ENCODE results near the gene TTC4.

TTC4 gene

GRCh38 chr1:54706419-54706818 is 9.2 kb upstream of the TTC4 start:
- DNase-seq: no peak

GRCh38 chr1:54708385-54708784 is 7.3 kb upstream of the TTC4 start:
- no peak for DNase-seq

- no peak for DNase-seq
These were observed 5.9 kb upstream of the TTC4 start for GRCh38 chr1:54709547-54710292.

DNA sequence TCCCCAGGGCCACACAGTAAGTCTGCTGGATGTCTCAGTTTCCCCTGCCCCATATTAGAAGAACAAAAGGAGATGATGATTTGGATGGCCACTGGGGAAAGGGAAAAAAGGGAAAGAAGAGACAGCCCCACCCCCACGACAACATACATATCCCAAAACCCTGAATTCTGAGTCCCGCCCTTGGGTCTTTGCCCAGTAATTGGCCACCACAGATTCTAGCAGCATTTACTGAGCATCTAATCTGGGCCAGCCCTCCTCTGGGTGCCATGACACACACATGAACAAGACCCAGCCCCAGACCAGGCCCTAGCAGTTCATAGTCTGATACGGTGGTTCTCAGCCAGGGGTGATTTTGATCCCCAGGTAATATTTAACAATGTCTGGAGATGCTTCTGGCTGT is 5.2 kb upstream of the TTC4 start:
- no peak for DNase-seq

- no peak for DNase-seq
These were observed 4.8 kb upstream of the TTC4 start for GRCh38 chr1:54710841-54711240.

- no peak for DNase-seq
These were observed 4.1 kb upstream of the TTC4 start for GRCh38 chr1:54711536-54711935.

DNA sequence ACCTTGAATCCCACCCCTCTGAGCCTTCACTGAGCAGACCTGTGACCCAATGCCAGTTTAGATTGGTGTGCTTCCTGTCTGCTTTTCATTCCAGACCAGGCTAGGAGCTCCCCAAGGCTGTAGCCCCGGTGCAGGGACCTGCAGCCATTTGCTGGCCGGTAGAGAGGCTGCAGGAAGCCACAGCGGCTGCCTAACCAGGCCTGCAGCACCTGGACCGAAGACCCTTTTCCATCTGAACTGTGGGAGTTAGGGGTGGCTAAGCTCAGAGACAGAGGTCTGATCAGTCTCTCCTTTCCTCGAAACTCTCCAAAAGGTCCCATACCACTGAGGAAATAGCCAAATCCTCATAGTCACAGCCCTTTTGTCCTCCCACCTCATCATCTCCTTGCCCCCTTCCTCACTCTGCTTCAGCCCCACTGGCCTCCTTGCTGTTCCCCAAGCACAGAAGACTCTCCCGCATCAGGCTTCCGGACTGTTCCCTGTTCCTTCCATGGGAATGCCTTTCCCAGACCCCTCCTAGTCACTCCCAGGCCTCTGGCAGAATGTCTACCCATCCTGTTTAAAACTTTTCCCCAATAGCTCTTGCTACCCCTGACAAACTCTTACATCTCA is 674 bp upstream of the TTC4 start:
- no peak for DNase-seq

- DNase-seq: peak; percentile 70
These were observed 812 bp downstream of the TTC4 start for GRCh38 chr1:54716299-54717047.

DNA sequence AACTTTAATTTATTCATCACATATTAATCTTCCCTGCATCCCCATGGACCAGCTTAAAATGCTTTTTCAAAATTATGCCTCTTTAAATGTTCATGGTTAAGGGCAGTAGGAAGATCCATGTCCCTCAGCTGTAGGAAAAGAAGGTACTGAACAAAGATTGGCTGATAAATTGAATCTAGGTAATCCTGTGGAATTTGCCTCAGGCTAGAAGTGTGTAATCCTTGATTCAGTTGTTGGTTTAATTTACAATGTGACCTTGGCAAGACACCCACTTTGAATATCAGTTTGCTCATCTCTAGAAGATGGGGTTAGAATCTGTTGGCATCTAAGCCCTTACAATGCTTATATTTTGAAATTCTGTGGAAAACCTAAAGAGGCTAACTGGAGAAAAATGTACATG is 6.1 kb downstream of the TTC4 start:
- no peak for DNase-seq

- no peak for DNase-seq
These were observed 8.3 kb downstream of the TTC4 start for GRCh38 chr1:54723985-54724384.

DNA sequence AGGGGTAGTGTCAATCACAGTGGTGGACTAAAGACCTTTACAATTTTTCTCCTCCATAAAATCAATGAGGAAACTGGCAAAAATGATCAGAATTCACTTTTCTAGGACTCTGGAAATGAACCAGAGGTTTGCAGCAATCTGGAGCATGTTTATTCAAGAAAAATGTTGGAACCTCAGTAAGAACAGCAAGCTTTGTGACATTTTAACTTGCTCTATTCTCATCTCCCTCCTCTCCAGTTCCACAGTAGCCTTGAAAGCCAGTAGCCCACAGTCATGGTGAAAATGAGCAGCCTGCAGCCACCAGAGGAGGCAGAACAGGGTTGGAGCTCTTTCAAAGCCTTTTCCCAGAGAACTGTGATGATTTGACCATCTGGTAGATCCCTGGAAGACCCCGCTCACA is 9.1 kb downstream of the TTC4 start:
- DNase-seq: no peak

- no peak for DNase-seq
These were observed 12.4 kb downstream of the TTC4 start for GRCh38 chr1:54728027-54728426.

- DNase-seq: no peak
These were observed 21.0 kb downstream of the TTC4 start for GRCh38 chr1:54736685-54737084.

DNA sequence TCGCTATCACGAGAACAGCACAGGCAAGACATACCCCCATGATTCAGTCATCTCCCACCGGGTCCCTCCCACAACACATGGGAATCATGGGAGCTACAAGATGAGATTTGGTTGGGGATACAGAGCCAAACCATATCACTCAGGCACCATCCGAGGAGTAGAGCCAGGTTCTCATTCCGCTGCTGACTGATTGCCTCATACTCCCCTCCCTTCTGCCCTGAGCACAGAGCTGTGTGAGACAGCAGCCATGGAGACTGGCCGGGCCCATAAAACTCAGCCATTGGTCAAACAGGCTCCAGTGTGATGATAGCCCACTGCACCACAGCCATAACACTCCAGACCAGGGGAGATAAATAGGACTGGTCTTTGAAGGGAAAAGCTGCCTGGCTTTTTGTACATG is 22.6 kb downstream of the TTC4 start:
- no peak for DNase-seq

GRCh38 chr1:54741531-54741930 is 25.9 kb downstream of the TTC4 start:
- DNase-seq: no peak

DNA sequence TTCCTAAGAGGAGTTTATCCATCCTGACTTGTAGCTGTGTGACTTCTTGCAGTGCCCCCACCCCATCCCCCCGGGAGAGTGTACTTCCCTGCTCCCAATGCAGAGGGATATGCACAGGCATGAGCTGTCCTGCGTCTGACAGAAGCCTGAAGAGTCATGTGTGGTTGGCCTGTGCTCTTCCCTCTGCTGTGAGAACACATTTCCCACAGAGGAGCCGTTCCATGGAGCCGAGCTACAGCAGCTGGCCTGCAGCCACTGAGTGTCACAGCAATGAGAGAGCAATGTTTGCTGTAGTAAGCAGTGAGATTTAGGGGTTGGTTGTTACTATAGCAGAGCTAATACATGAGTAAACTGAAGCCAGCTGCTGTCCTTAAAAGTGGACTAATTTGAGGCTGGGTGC is 26.6 kb downstream of the TTC4 start:
- no peak for DNase-seq

DNA sequence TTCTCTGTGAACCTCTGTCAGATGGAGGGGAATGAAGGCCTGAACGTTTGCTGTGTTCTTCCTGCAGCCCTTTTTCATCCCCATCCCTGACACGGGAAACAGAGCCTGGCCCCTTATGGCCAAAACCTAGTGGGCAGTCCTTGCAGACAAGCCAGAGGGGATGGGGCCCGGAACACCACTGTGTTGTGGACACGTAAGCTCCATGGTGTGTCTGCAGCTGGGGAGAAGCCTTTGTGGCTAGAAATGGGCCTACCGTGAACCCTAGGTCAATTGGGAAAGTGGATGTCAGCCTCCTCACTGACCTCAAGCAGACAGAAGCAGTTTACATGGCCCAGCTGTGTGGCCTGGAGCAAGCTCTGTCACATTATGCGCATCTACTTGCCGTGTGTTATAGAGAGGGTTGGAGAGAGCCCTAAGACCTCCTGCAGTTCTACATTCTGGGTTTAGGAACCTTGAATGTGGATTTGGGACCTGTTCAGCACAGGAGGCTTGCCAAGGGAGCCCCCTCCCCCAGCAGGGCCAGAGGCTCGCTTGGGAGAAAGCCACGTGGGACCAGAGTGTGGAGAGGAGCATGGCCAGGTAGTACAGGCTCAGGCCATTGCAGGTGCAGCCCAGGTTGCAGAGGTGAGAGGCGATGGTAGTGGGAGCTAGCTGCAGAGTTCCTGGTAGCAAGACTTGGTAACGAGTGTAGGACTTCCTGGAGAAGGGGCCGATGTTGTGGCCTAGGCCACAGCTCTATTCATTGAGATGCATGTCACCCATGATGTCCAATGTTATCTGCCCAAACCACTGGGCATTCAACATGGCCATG is 28.0 kb downstream of the TTC4 start:
- DNase-seq: no peak

DNA sequence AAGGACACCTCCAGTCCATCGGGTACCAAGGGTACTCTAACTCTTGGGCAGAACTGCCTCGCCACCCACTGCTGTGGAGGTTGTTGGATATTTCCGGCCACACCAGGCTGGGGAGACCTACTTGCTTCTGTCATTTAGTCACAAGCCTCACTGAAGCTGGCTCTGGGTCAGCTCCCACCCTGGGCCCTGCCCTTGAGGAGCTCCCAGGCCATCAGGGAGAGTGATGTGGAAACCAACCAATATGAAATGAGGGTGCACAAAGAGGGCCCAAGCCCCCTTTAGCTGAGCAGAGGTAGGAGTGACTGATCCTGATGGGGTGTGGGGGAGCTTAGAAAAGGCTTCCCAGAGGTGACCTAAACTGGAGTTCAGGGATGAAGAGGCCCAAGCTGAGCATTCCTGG is 29.0 kb downstream of the TTC4 start:
- no peak for DNase-seq

GRCh38 chr1:54745274-54745673 is 29.6 kb downstream of the TTC4 start:
- no peak for DNase-seq

DNA sequence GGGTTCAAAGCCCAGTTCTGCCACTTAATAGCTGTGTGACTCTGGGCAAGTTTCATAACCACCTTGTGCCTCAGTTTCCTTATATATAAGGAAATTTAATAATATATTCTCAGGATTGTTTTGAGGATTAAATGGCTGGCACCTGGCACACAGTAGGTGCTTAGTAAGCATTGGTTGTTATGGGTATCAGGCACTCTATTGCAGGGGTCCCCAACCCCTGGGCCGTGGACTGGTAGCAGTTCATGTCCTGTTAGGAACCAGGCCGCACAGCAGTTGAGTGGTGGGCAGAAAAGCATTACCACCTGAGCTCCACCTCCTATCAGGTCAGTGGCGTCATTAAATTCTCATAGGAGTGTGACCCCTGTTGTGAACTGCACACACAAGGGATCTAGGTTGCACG is 30.2 kb downstream of the TTC4 start:
- DNase-seq: no peak

DNA sequence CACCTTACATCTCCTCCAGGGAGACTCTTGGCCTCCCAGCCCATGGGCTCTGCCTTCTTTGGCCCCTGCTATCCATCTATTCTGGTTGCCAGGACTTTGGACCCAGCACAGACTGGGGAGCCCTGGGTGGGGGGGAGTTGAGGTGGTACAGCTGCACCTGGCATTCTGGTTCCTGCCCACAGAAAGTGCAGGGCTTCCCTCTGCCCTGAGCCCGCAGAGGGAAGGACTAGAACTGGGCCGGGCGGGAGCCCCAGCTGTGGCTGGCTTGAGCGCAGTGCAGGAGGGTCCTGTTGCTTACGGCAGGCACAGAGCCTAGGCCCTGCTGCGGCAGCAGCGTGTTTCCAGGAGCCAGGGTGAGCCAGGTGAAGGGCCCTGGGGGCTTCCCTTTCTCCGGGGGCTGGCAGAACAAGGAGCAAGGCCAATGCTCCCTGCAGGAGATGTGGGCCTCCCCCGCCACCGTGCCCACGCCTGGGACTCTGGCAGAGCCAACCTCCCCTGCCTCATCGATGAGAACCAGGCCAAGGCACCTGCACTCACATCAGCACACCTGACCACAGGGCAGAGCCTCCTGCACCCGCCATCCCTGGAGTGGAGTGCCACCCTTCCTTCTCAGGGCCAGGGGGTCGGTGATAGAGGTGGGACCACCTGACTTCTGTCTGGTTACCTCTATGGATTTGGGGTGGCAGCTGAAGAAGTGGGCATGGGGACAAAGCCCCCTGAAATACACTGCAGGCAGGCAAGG is 32.6 kb downstream of the TTC4 start:
- DNase-seq: no peak

DNA sequence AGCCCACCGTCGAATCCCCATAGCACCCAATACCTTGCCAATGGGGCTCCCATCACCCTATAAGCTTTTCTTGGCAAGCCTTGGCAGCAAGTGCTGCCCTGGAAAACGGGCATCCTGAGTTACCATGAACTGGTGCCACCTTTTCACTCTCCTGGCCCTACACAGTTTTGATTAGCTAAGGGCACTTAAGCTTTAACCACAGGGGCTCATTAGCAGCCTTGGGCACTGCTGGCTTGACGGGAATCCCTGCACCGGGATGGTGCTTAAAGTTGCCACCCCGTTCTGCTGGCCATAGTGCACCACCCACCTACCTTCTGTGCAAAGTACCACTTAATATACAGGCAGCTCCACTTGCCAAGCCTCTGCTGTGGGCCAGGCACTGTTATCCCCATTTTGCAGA is 34.9 kb downstream of the TTC4 start:
- no peak for DNase-seq

GRCh38 chr1:54751426-54751825 is 35.8 kb downstream of the TTC4 start:
- DNase-seq: no peak

Data from activated CD4-positive, alpha-beta T cell treated with anti-CD3 and anti-CD28 coated beads, Interleukin-10, Interleukin-2, amounts not matched to agents 100 ng/mL and 50 ng/mL, durations not matched to agents 16 hours and 8 hours (primary cell).